ENCODE data around the gene TSHZ2. TPM values are rescaled to one million over a fixed set of nuclear protein-coding genes. Genes with fewer than 3 reads are reported as not detected.

Gene TSHZ2
- total RNA-seq, 4 donors from 2014 or later: 1.0 to 3.5 (median 2.8) TPM

DNA sequence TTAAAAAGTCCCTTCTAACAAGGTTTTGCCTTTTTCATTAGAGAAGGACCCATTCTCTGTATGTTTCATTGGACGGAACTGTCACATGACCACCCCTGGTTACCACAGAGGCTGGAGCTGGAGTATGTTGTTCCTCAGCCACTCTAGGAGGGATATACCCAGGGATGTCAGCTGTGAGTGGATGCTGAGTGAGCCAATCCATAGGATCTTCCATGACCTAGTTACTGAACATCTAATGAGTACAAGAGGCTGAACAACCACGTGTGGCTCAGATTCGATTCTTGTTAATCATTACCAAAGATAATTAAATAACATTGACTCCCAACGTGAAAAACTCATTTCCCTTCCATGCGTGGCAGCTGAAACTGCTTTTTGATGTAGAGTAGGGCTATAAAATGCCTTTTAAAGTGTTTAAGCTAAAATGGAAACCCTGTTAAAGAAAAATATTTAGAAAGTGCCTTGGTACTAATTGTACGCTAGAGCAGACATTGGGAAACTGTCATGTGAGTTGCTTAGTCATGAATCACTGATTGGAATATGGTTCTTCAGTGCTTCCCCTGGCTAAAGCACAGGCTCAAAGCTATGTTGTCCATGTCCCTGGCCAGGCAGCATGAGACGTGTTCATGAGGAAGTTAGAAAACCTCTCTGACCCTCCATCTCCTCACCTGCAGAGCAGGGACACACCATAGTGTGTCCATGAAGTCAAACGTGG is 365.4 kb downstream of the TSHZ2 start:
- in situ Hi-C loops (cut with MboI; ENCODE audit: low sequenced_read_pairs in 4 of 4) (no loop called here), intact Hi-C loops (cut with DNase I; ENCODE audit: low total_unique reads) (no loop called here)
- H3K9me3 ChIP-seq: no peaks in the 10 kb centered on the region
- no peak overlapping the region for H3K27ac ChIP-seq
- ATAC-seq (no peak), DNase-seq (no peak)
- no peaks in the 10 kb centered on the region for H3K27me3 ChIP-seq
- H3K4me3 ChIP-seq: no peak overlapping the region
- TF ChIP-seq, protein P1, sequence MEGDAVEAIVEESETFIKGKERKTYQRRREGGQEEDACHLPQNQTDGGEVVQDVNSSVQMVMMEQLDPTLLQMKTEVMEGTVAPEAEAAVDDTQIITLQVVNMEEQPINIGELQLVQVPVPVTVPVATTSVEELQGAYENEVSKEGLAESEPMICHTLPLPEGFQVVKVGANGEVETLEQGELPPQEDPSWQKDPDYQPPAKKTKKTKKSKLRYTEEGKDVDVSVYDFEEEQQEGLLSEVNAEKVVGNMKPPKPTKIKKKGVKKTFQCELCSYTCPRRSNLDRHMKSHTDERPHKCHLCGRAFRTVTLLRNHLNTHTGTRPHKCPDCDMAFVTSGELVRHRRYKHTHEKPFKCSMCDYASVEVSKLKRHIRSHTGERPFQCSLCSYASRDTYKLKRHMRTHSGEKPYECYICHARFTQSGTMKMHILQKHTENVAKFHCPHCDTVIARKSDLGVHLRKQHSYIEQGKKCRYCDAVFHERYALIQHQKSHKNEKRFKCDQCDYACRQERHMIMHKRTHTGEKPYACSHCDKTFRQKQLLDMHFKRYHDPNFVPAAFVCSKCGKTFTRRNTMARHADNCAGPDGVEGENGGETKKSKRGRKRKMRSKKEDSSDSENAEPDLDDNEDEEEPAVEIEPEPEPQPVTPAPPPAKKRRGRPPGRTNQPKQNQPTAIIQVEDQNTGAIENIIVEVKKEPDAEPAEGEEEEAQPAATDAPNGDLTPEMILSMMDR (IDR thresholded peaks at IDR 0.05 in 4 of 5, conservative IDR thresholded peaks at IDR 0.05 in 1 of 5): no peak
- no peak for TF ChIP-seq POLR2A (IDR thresholded peaks at IDR 0.05)
- no peaks in the 10 kb centered on the region for H3K36me3 ChIP-seq
- peaks cover 0 to 3% of the 10 kb centered on the region in 2 donors for H3K4me1 ChIP-seq

DNA sequence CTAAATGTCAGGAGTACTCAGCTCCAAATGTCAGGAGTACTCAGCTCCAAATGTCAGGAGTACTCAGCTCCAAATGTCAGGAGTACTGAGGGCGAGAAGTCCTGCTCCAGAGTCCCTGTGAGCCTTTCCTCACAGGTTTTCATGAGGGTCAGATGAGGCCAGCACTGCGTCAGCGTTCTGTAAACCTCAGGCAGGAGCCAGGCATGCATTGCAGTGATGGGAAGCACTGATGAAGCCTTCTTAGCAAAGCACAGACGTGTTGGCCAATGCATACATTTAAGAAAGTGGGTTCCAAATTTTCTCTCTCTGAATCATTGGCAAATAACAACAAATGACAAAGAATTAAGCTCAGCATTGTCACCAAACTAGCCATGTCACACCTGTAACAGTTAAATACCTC is 366.6 kb downstream of the TSHZ2 start:
- H3K4me3 ChIP-seq: no peak overlapping the region

DNA sequence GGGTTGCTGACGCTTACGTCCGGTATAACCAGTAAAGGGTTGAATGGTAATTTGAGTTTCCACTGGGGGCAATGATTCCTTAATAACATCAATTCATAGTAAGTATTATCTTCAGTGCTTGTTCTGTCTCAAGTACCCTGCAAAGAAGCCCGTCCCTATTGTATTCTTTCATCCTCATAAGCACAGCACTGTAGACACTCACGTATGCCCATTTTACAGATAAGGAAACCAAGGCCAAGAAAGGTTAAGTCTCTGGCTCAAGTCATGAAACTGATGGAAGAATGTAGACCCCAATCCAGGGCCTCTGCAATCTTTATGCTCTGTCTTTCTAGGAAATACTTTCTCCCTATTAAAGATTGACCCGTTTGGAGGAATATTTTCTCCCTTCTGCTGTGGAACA is 370.3 kb downstream of the TSHZ2 start:
- Histone ChIP-seq H3K36me3 (no peaks in the 10 kb centered on the region), H3K4me1 (no peaks in the 10 kb centered on the region), H3K27ac (no peak overlapping the region), H3K9me3 (no peaks in the 10 kb centered on the region), H3K4me3 (no peak overlapping the region), H3K27me3 (no peaks in the 10 kb centered on the region)
- intact Hi-C loops (cut with DNase I; ENCODE audit: low total_unique reads): no loop called here
- no peak for TF ChIP-seq POLR2A (IDR thresholded peaks at IDR 0.05)
- TF ChIP-seq, protein P1 (IDR thresholded peaks at IDR 0.05 in 4 of 5, conservative IDR thresholded peaks at IDR 0.05 in 1 of 5): no peak
- ATAC-seq (no peak), DNase-seq (no peak)
- in situ Hi-C loops (cut with MboI; ENCODE audit: low sequenced_read_pairs in 4 of 4): no loop called here

More for the DNA sequence above, 366.6 kb downstream of the TSHZ2 start:
- Histone ChIP-seq H3K36me3 (no peaks in the 10 kb centered on the region), H3K4me1 (peaks cover 0 to 3% of the 10 kb centered on the region in 2 donors), H3K27ac (no peak overlapping the region), H3K27me3 (no peaks in the 10 kb centered on the region), H3K9me3 (no peaks in the 10 kb centered on the region)
- in situ Hi-C loops (cut with MboI; ENCODE audit: low sequenced_read_pairs in 4 of 4): no loop called here
- TF ChIP-seq POLR2A (IDR thresholded peaks at IDR 0.05): no peak
- TF ChIP-seq, protein P1 (IDR thresholded peaks at IDR 0.05 in 4 of 5, conservative IDR thresholded peaks at IDR 0.05 in 1 of 5): no peak
- ATAC-seq (no peak), DNase-seq (no peak)
- intact Hi-C loops (cut with DNase I; ENCODE audit: low total_unique reads): no loop called here

DNA sequence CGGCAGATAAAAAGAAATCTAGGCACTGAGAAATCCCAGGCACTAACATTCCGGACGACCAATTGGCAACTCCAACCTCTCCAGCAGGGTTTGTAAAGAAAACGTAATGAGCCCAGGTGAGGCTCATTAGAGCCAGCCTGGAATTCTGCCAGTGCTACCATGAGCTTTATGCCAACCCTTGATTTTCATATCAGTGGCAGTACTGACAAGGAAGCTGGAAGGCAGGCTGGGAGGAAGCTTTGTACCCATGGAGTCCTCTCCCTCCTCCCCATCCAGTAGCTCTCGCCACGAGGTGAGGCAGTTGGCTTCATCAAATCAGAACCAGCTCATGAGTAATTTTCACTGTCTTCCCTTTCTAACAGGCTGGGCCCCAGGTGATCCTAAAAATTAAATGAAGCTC is 371.3 kb downstream of the TSHZ2 start:
- in situ Hi-C loops (cut with MboI; ENCODE audit: low sequenced_read_pairs in 4 of 4): no loop called here
- ATAC-seq: no peak
- no peak overlapping the region for H3K4me3 ChIP-seq
- H3K4me1 ChIP-seq: no peaks in the 10 kb centered on the region
- TF ChIP-seq, protein P1 (IDR thresholded peaks at IDR 0.05 in 4 of 5, conservative IDR thresholded peaks at IDR 0.05 in 1 of 5): no peak
- TF ChIP-seq POLR2A (IDR thresholded peaks at IDR 0.05): no peak
- no peaks in the 10 kb centered on the region for H3K36me3 ChIP-seq
- intact Hi-C loops (cut with DNase I; ENCODE audit: low total_unique reads): no loop called here
- no peak overlapping the region for H3K27ac ChIP-seq
- DNase-seq: no peak
- no peaks in the 10 kb centered on the region for H3K9me3 ChIP-seq
- H3K27me3 ChIP-seq: no peaks in the 10 kb centered on the region

DNA sequence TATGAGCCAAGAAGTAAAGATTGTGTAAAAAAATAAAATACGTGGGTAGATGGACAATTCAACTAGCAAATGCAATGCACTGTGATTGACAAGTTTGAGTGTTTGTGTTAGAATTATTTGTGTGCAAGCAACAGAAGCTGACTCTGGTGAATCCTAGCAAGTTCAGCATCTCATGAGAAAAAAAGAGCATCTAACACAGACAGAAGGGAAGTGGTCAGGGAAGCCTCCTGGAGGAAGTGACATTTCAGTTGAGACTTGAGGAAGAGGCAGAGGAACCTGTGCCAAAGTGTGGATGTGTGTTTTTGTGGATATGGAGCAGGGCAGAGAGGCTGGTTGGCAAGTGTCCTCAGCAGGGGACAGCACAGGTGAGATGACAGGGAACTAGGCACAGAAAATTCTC is 372.7 kb downstream of the TSHZ2 start:
- in situ Hi-C loops (cut with MboI; ENCODE audit: low sequenced_read_pairs in 4 of 4): no loop called here
- Histone ChIP-seq H3K27me3 (no peaks in the 10 kb centered on the region), H3K4me3 (no peak overlapping the region), H3K36me3 (no peaks in the 10 kb centered on the region), H3K27ac (no peak overlapping the region), H3K9me3 (no peaks in the 10 kb centered on the region), H3K4me1 (no peaks in the 10 kb centered on the region)
- ATAC-seq: no peak
- DNase-seq: no peak
- TF ChIP-seq POLR2A (IDR thresholded peaks at IDR 0.05): no peak
- intact Hi-C loops (cut with DNase I; ENCODE audit: low total_unique reads): no loop called here
